Gastroesophageal sphincter (tissue), 4 donors: ENCODE results near the gene RAMP1. TPM values are rescaled to one million over a fixed set of nuclear protein-coding genes. Genes with fewer than 3 reads are reported as not detected.

ENCODE experiments used
- ATAC-seq: fragments of 150-250 bp; one replicate; pipeline ENCODE4 v1.9.1; 2016; ENCODE audit warnings: mild to moderate bottlenecking, moderate library complexity
- H3K27ac ChIP-seq, 4 donors: fragments of 200-600 bp; sonication (generic) in 3 of 4; 1 replicate in 3 of 4; 2 replicates in 1 of 4; pipeline ENCODE4 v1.5.1; 2016 to 2019
- H3K27me3 ChIP-seq: fragments of 200-600 bp; sonication (generic); one replicate; pipeline ENCODE4 v1.5.1; 2019
- H3K36me3 ChIP-seq, 2 donors: fragments of 200-600 bp; sonication (generic); one replicate each; pipeline ENCODE4 v1.5.1; 2019; ENCODE audit warnings: control low read depth in 1 of 2
- H3K4me1 ChIP-seq, 3 donors: fragments of 200-600 bp; sonication (generic); 1 replicate in 2 of 3; 2 replicates in 1 of 3; pipeline ENCODE4 v1.5.1; 2016 to 2019; ENCODE audit warnings: control low read depth in 2 of 3
- H3K4me3 ChIP-seq, 2 donors: fragments of 200-600 bp; sonication (generic); one replicate each; pipeline ENCODE4 v1.5.1; 2019; ENCODE audit warnings: mild to moderate bottlenecking in 1 of 2, moderate library complexity in 1 of 2
- H3K9me3 ChIP-seq, 3 donors: fragments of 200-600 bp; sonication (generic); one replicate each; pipeline ENCODE4 v1.5.1; 2017 to 2019; ENCODE audit warnings: control low read depth in 2 of 3
- CTCF ChIP-seq, 4 experiments: fragments of 200-600 bp in 2 of 4; fragments of 450-650 bp in 2 of 4; sonication (generic) in 1 of 4; IDR thresholded peaks; one replicate each; pipeline ENCODE4 v1.5.1; 2017 to 2019; ENCODE audit warnings: antibody characterized with exemption in 4 of 4, mild to moderate bottlenecking in 2 of 4, moderate library complexity in 2 of 4
- EP300 ChIP-seq: sonication (generic); formaldehyde crosslinking; IDR thresholded peaks from one replicate; pipeline ENCODE4 v1.6.1; 2017; ENCODE audit warnings: antibody characterized with exemption, mild to moderate bottlenecking
- POLR2A ChIP-seq, 2 donors: fragments of 450-650 bp; IDR thresholded peaks; one replicate each; pipeline ENCODE4 v1.6.1; 2017; ENCODE audit warnings: antibody characterized with exemption in 2 of 2, mild to moderate bottlenecking in 2 of 2, moderate library complexity in 1 of 2
- POLR2AphosphoS5 ChIP-seq: sonication (generic); formaldehyde crosslinking; IDR thresholded peaks from one replicate; pipeline ENCODE4 v1.6.1; 2017; ENCODE audit warnings: antibody characterized with exemption
- WGBS, 2 donors: methylation state at CpG; one replicate each; pipeline ENCODE4 v1.1.5; 2018; ENCODE audit warnings: low coverage in 1 of 2; 5-methylcytosine and 5-hydroxymethylcytosine counted together
- total RNA-seq, 4 donors: library from RNA; depleted of rRNA; stranded (reverse); fragments of >200 nt; gene quantifications; one replicate each; pipeline ENCODE4 v1.1.0, GENCODE V29; 2016

Gene RAMP1
- total RNA-seq, 4 donors from 2014 or later = 213 to 355 (median 286) TPM

GRCh38 chr2:237894986-237895543 is 35.6 kb downstream of the RAMP1 start:
- no peak for ATAC-seq
- Histone ChIP-seq H3K4me3 (no peak overlapping the region), H3K27ac (peak overlapping the region; percentile 87 to 98 (median 96)), H3K27me3 (no peaks in the 10 kb centered on the region), H3K36me3 (no peaks in the 10 kb centered on the region), H3K9me3 (no peaks in the 10 kb centered on the region), H3K4me1 (peaks cover 0 to 83% (median 16%) of the 10 kb centered on the region in 3 donors)
- TF ChIP-seq POLR2A (IDR thresholded peaks at IDR 0.05) = no peak
- TF ChIP-seq POLR2AphosphoS5 = no peak
- no peak for TF ChIP-seq EP300
- TF ChIP-seq CTCF (IDR thresholded peaks at IDR 0.05) = no peak
- WGBS, 2 donors = no CpG with 5 or more reads among the region's 12 CpGs

- Histone ChIP-seq H3K36me3 (no peaks in the 10 kb centered on the region), H3K4me3 (no peak overlapping the region), H3K9me3 (no peaks in the 10 kb centered on the region), H3K27ac (peak overlapping the region; percentile 87 to 98 (median 96)), H3K4me1 (peaks cover 0 to 85% (median 17%) of the 10 kb centered on the region in 3 donors), H3K27me3 (no peaks in the 10 kb centered on the region)
- 71% methylated on average over 8 of the region's 27 CpGs; no CpG with 5 or more reads in 1 of the 2 donors for WGBS, 2 donors
- TF ChIP-seq POLR2A (IDR thresholded peaks at IDR 0.05) = peak in 1 of 2 donors; percentile 20
- no peak for TF ChIP-seq CTCF (IDR thresholded peaks at IDR 0.05)
- TF ChIP-seq POLR2AphosphoS5 = peak; percentile 83
- peak; percentile 69 for TF ChIP-seq EP300
- peak; percentile 84 for ATAC-seq
Observed at GRCh38 chr2:237895544-237896506, 36.4 kb downstream of the RAMP1 start.

GRCh38 chr2:237896507-237896892 is 37.1 kb downstream of the RAMP1 start:
- peaks cover 0 to 92% (median 19%) of the 10 kb centered on the region in 3 donors for H3K4me1 ChIP-seq
- peak overlapping the region; percentile 87 to 98 (median 96) for H3K27ac ChIP-seq
- WGBS, 2 donors = 80% methylated on average over 2 of the region's 7 CpGs; no CpG with 5 or more reads in 1 of the 2 donors
- no peaks in the 10 kb centered on the region for H3K9me3 ChIP-seq
- no peak for TF ChIP-seq EP300
- H3K4me3 ChIP-seq = no peak overlapping the region
- no peak for ATAC-seq
- H3K27me3 ChIP-seq = no peaks in the 10 kb centered on the region
- no peaks in the 10 kb centered on the region for H3K36me3 ChIP-seq

- 17% methylated on average over 1 of the region's 10 CpGs; no CpG with 5 or more reads in 1 of the 2 donors for WGBS, 2 donors
- Histone ChIP-seq H3K27ac (peak overlapping the region; percentile 87 to 98 (median 96)), H3K4me1 (peaks cover 0 to 95% (median 19%) of the 10 kb centered on the region in 3 donors), H3K4me3 (no peak overlapping the region), H3K27me3 (no peaks in the 10 kb centered on the region), H3K9me3 (no peaks in the 10 kb centered on the region), H3K36me3 (no peaks in the 10 kb centered on the region)
- TF ChIP-seq CTCF (IDR thresholded peaks at IDR 0.05) (no peak), POLR2AphosphoS5 (no peak), POLR2A (IDR thresholded peaks at IDR 0.05) (no peak), EP300 (no peak)
- no peak for ATAC-seq
Observed at GRCh38 chr2:237896956-237897355, 37.5 kb downstream of the RAMP1 start.

GRCh38 chr2:237898057-237898414 is 38.6 kb downstream of the RAMP1 start:
- ATAC-seq = no peak
- H3K27ac ChIP-seq = peak overlapping the region; percentile 51 to 98 (median 96)
- 50% methylated on average over 1 of the region's 1 CpG; no CpG with 5 or more reads in 1 of the 2 donors for WGBS, 2 donors

More at GRCh38 chr2:237898057-237898414, 38.6 kb downstream of the RAMP1 start:
- H3K4me3 ChIP-seq = no peak overlapping the region
- H3K27me3 ChIP-seq = no peaks in the 10 kb centered on the region
- H3K9me3 ChIP-seq = no peaks in the 10 kb centered on the region
- peaks cover 0 to 94% (median 19%) of the 10 kb centered on the region in 3 donors for H3K4me1 ChIP-seq
- TF ChIP-seq POLR2AphosphoS5 (peak; percentile 71), CTCF (IDR thresholded peaks at IDR 0.05) (no peak)
- no peaks in the 10 kb centered on the region for H3K36me3 ChIP-seq
